CD4-positive, alpha-beta T cell (primary cell): ENCODE results near the gene CRTAC1. TPM values are rescaled to one million over a fixed set of nuclear protein-coding genes. Genes with fewer than 3 reads are reported as not detected.

ENCODE experiments used
- ATAC-seq: fragments of 200-7000 bp; cut with Tn5 transposase; one replicate; pipeline ENCODE4 v1.10.0; 2022; ENCODE audit warnings: mild to moderate bottlenecking; ENCODE audit not compliant: poor library complexity
- CTCF ChIA-PET: fragments of 350-600 bp; sonication (Branson Sonifier 250); formaldehyde crosslinking; loops from one replicate; lab custom pipeline; 2021; ENCODE audit warnings: antibody characterized with exemption, inconsistent platforms; lab: Charles Lee
- POLR2A ChIA-PET: fragments of 350-600 bp; sonication (Branson Sonifier 250); formaldehyde crosslinking; loops from one replicate; lab custom pipeline; 2021; ENCODE audit warnings: antibody characterized with exemption, inconsistent platforms; lab: Charles Lee
- DNase-seq, 14 experiments: peaks; one replicate each; pipeline ENCODE4 v3.0.0-alpha.2; 2013 to 2020; ENCODE audit warnings: mixed read lengths in 2 of 14
- H3K27ac ChIP-seq, 2 donors: one replicate each; pipeline versions ENCODE4 v1.5.1 to v1.7.0; 2013; ENCODE audit warnings: low read length in 2 of 2, low read depth in 1 of 2, mild to moderate bottlenecking in 1 of 2
- H3K27me3 ChIP-seq, 2 experiments: 1 replicate in 1 of 2; 2 replicates in 1 of 2; pipeline versions ENCODE4 v1.6.1 to v1.7.0; 2013; ENCODE audit warnings: low read length in 2 of 2, control low read depth in 1 of 2, mild to moderate bottlenecking in 1 of 2, moderate library complexity in 1 of 2; ENCODE audit not compliant: insufficient read depth in 2 of 2, control insufficient read depth in 1 of 2
- H3K36me3 ChIP-seq: one replicate; pipeline ENCODE4 v1.6.1; 2013; ENCODE audit warnings: low read length, control low read depth; ENCODE audit not compliant: insufficient read depth
- H3K4me1 ChIP-seq: one replicate; pipeline ENCODE4 v1.6.1; 2013; ENCODE audit warnings: low read length, control low read depth; ENCODE audit not compliant: insufficient read depth
- H3K4me3 ChIP-seq: one replicate; pipeline ENCODE4 v1.5.1; 2013; ENCODE audit warnings: mild to moderate bottlenecking, low read length, moderate library complexity
- H3K9me3 ChIP-seq, 2 experiments: 1 replicate in 1 of 2; 2 replicates in 1 of 2; pipeline versions ENCODE4 v1.6.1 to v1.7.0; 2013; ENCODE audit warnings: low read length in 2 of 2, mild to moderate bottlenecking in 2 of 2, control low read depth in 1 of 2, moderate library complexity in 1 of 2; ENCODE audit not compliant: control insufficient read depth in 1 of 2, insufficient read depth in 1 of 2
- H3K27ac Mint-ChIP-seq: one replicate; pipeline ENCODE4 v1.8.0; 2020; ENCODE audit warnings: mixed read lengths
- H3K27me3 Mint-ChIP-seq: one replicate; pipeline ENCODE4 v1.8.0; 2021; ENCODE audit warnings: mixed read lengths
- H3K36me3 Mint-ChIP-seq: one replicate; pipeline ENCODE4 v1.8.0; 2021; ENCODE audit warnings: low read depth, mixed read lengths
- H3K4me1 Mint-ChIP-seq: one replicate; pipeline ENCODE4 v1.8.0; 2021; ENCODE audit warnings: low read depth, mixed read lengths
- H3K4me3 Mint-ChIP-seq: one replicate; pipeline ENCODE4 v1.8.0; 2020; ENCODE audit warnings: mild to moderate bottlenecking, mixed read lengths
- H3K9me3 Mint-ChIP-seq: one replicate; pipeline ENCODE4 v1.8.0; 2020; ENCODE audit warnings: mixed read lengths
- intact Hi-C, 2 experiments: fragments of 100-400 bp; cut with DNase I in 1 of 2; cut with micrococcal nuclease in 1 of 2; formaldehyde crosslinking; loops; one replicate each; pipeline versions ENCODE4 v1.15.1 to v1.9.0; 2023 to 2025; cut with DNase I, micrococcal nuclease
- total RNA-seq, 174 experiments: library from RNA in 2 of 174; stranded (reverse) in 2 of 174; gene quantifications; one replicate each; pipeline ENCODE4 v1.2.3 and lab custom pipeline; 2021 to 2026
- TF ChIP-seq, protein P1 (sequence below): fragments of 200-600 bp; IDR thresholded peaks from one replicate; pipeline ENCODE4 v1.8.0; 2022; ENCODE audit warnings: antibody characterized with exemption, mild to moderate bottlenecking

The CRTAC1 gene
- total RNA-seq, 2 experiments from 2014 or later: not detected

DNA sequence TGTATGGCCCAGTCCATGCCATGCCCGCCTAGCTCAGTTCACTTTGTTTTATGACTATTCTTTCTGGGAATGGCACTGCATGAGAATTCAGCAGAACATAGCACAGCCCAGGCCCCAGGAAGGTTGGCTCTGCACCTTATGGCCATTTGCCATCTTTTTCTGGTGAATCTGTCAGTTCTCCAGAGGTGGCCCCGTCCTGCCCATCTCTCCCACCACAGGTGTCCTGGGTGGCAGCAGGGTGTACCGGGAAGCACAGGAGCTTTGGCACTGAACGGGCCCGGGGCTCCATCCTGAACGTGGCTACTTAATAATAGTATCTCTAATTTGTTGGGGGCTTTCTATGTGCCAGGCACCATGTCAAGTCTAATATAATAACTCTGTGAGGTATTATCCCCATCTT is 156.1 kb downstream of the CRTAC1 start:
- H3K4me1 ChIP-seq: peaks cover 8% of the 10 kb centered on the region
- H3K9me3 ChIP-seq: no peaks in the 10 kb centered on the region
- peaks cover 0 to 4% of the 10 kb centered on the region in 2 experiments for H3K27me3 ChIP-seq
- H3K27ac ChIP-seq: no peak overlapping the region
- DNase-seq: no peak
- CTCF ChIA-PET: no interaction called here
- no peaks in the 10 kb centered on the region for H3K36me3 Mint-ChIP-seq
- no peak overlapping the region for H3K4me3 ChIP-seq
- H3K4me1 Mint-ChIP-seq: peaks cover 5% of the 10 kb centered on the region
- no peaks in the 10 kb centered on the region for H3K9me3 Mint-ChIP-seq
- peaks cover 19% of the 10 kb centered on the region for H3K27me3 Mint-ChIP-seq
- H3K4me3 Mint-ChIP-seq: no peak overlapping the region
- POLR2A ChIA-PET: no interaction called here
- TF ChIP-seq, protein P1, sequence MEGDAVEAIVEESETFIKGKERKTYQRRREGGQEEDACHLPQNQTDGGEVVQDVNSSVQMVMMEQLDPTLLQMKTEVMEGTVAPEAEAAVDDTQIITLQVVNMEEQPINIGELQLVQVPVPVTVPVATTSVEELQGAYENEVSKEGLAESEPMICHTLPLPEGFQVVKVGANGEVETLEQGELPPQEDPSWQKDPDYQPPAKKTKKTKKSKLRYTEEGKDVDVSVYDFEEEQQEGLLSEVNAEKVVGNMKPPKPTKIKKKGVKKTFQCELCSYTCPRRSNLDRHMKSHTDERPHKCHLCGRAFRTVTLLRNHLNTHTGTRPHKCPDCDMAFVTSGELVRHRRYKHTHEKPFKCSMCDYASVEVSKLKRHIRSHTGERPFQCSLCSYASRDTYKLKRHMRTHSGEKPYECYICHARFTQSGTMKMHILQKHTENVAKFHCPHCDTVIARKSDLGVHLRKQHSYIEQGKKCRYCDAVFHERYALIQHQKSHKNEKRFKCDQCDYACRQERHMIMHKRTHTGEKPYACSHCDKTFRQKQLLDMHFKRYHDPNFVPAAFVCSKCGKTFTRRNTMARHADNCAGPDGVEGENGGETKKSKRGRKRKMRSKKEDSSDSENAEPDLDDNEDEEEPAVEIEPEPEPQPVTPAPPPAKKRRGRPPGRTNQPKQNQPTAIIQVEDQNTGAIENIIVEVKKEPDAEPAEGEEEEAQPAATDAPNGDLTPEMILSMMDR: no peak
- no peak overlapping the region for H3K27ac Mint-ChIP-seq
- intact Hi-C loops: no loop called here
- ATAC-seq: no peak
- no peaks in the 10 kb centered on the region for H3K36me3 ChIP-seq

DNA sequence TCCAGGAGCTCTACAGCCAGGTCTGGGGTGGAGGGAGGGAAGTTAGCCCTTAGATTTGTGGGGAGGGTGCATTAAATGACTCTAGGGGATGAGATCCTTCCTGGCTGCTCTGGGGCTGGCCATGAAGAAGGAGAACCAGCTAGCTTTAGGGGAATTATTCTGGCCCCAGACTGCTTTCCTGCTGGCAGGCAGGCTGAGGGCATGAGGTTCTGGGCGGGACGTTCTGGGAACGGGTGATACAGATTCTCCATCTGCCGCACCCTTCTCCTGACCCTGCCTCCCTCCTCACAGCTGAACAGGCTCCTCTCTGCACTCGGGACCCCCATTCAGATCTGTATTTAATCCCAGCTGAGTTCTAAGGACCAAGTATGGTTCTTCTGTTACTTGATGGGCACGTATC is 156.9 kb downstream of the CRTAC1 start:
- Histone ChIP-seq H3K27ac (no peak overlapping the region), H3K4me3 (no peak overlapping the region), H3K27me3 (peaks cover 0 to 4% of the 10 kb centered on the region in 2 experiments), H3K9me3 (no peaks in the 10 kb centered on the region), H3K4me1 (peaks cover 14% of the 10 kb centered on the region), H3K36me3 (no peaks in the 10 kb centered on the region)
- CTCF ChIA-PET: no interaction called here
- no peak for ATAC-seq
- Mint-ChIP-seq H3K4me1 (peaks cover 11% of the 10 kb centered on the region), H3K9me3 (no peaks in the 10 kb centered on the region), H3K27me3 (peaks cover 19% of the 10 kb centered on the region), H3K36me3 (no peaks in the 10 kb centered on the region), H3K4me3 (no peak overlapping the region), H3K27ac (no peak overlapping the region)
- POLR2A ChIA-PET: no interaction called here
- DNase-seq: no peak
- intact Hi-C loops: no loop called here
- TF ChIP-seq, protein P1: no peak

DNA sequence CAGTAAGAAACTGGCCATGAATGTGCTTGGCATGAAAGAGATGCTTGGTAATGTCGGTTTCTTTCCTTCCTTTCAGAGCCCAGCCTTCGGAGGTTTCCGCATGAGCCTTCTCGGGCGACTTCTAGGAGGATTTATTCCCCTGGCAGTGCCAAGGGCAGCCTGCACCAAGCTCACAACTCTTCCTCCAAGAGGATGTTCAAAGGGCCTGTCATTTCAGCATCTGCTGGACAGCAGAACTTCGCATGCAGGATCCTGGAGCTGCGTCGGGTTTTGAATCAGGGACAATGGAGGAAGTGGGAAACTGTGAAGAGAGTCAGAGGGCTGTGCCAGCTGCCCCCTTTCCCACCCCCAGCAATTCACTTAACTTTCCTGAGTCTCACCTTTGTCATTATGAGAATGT is 159.4 kb downstream of the CRTAC1 start:
- peaks cover 19% of the 10 kb centered on the region for H3K27me3 Mint-ChIP-seq
- intact Hi-C loops: no loop called here
- Histone ChIP-seq H3K36me3 (peaks cover 4% of the 10 kb centered on the region), H3K4me3 (no peak overlapping the region), H3K9me3 (no peaks in the 10 kb centered on the region), H3K27me3 (no peaks in the 10 kb centered on the region), H3K4me1 (peaks cover 14% of the 10 kb centered on the region), H3K27ac (no peak overlapping the region)
- H3K4me3 Mint-ChIP-seq: no peak overlapping the region
- H3K4me1 Mint-ChIP-seq: peaks cover 11% of the 10 kb centered on the region
- H3K9me3 Mint-ChIP-seq: no peaks in the 10 kb centered on the region
- DNase-seq (no peak), ATAC-seq (no peak)
- ChIA-PET POLR2A (no interaction called here), CTCF (interaction anchor here (2.5 kb wide), 1 partner anchor 79 kb away, joined by 18 read pairs; no protein-coding TSS in a partner anchor)
- H3K27ac Mint-ChIP-seq: no peak overlapping the region
- H3K36me3 Mint-ChIP-seq: no peaks in the 10 kb centered on the region
- TF ChIP-seq, protein P1: no peak
